H9 (cell line): ENCODE measurements around the gene GPC1. TPM values are rescaled to one million over a fixed set of nuclear protein-coding genes. Genes with fewer than 3 reads are reported as not detected.

Experiments
- DNase-seq: peaks from one replicate; pipeline ENCODE4 v3.0.0-alpha.2; 2017
- H2AFZ ChIP-seq: one replicate; pipeline ENCODE4 v1.6.1; 2013; ENCODE audit warnings: mild to moderate bottlenecking, low read length, control low read depth, moderate library complexity
- H2AK5ac ChIP-seq: 2 replicates; pipeline ENCODE4 v1.6.1; 2013; ENCODE audit warnings: low read length, control low read depth, mixed read lengths; ENCODE audit not compliant: insufficient read length
- H2BK120ac ChIP-seq: one replicate; pipeline ENCODE4 v1.6.1; 2013; ENCODE audit warnings: low read depth, mild to moderate bottlenecking, low read length, control low read depth, inconsistent platforms; ENCODE audit not compliant: poor library complexity, severe bottlenecking
- H2BK12ac ChIP-seq: 2 replicates; pipeline ENCODE4 v1.6.1; 2013; ENCODE audit warnings: low read length, control low read depth, mixed read lengths, low read depth; ENCODE audit not compliant: insufficient read length
- H2BK15ac ChIP-seq: 2 replicates; pipeline ENCODE4 v1.6.1; 2013; ENCODE audit warnings: low read depth, low read length, control low read depth
- H2BK20ac ChIP-seq: one replicate; pipeline ENCODE4 v1.6.1; 2013; ENCODE audit warnings: low read depth, mild to moderate bottlenecking, low read length, control low read depth, inconsistent platforms; ENCODE audit not compliant: poor library complexity, severe bottlenecking
- H2BK5ac ChIP-seq: 2 replicates; pipeline ENCODE4 v1.6.1; 2013; ENCODE audit warnings: low read length, control low read depth, mixed read lengths; ENCODE audit not compliant: insufficient read length
- H3K14ac ChIP-seq: 2 replicates; pipeline ENCODE4 v1.6.1; 2013; ENCODE audit warnings: low read length, control low read depth; ENCODE audit not compliant: insufficient read depth
- H3K18ac ChIP-seq: 2 replicates; pipeline ENCODE4 v1.6.1; 2013; ENCODE audit warnings: low read depth, mild to moderate bottlenecking, mixed read lengths, low read length, control low read depth; ENCODE audit not compliant: insufficient read length
- H3K23ac ChIP-seq: 2 replicates; pipeline ENCODE4 v1.6.1; 2013; ENCODE audit warnings: low read length, control low read depth, mixed read lengths, low read depth; ENCODE audit not compliant: insufficient read length
- H3K23me2 ChIP-seq: 2 replicates; pipeline ENCODE4 v1.6.1; 2013; ENCODE audit warnings: low read depth, mild to moderate bottlenecking, mixed read lengths, low read length, control low read depth; ENCODE audit not compliant: insufficient read length, poor library complexity, severe bottlenecking
- H3K27ac ChIP-seq: 2 replicates; pipeline ENCODE4 v1.5.1; 2013; ENCODE audit warnings: low read length, control low read depth, mixed read lengths, low read depth; ENCODE audit not compliant: insufficient read length
- H3K27me3 ChIP-seq: 2 replicates; pipeline ENCODE4 v1.6.1; 2013; ENCODE audit warnings: low read length, control low read depth, inconsistent platforms; ENCODE audit not compliant: insufficient read depth
- H3K4ac ChIP-seq: 2 replicates; pipeline ENCODE4 v1.6.1; 2013; ENCODE audit warnings: low read depth, mild to moderate bottlenecking, control low read depth, inconsistent platforms, low read length, moderate library complexity
- H3K4me1 ChIP-seq: 2 replicates; pipeline ENCODE4 v1.6.1; 2013; ENCODE audit warnings: low read length, control low read depth, inconsistent platforms; ENCODE audit not compliant: insufficient read depth
- H3K4me2 ChIP-seq: 2 replicates; pipeline ENCODE4 v1.6.1; 2013; ENCODE audit warnings: low read length, control low read depth, mixed read lengths; ENCODE audit not compliant: insufficient read length, insufficient read depth
- H3K56ac ChIP-seq: 2 replicates; pipeline ENCODE4 v1.6.1; 2013; ENCODE audit warnings: low read depth, mild to moderate bottlenecking, mixed read lengths, low read length, control low read depth; ENCODE audit not compliant: insufficient read length
- H3K79me1 ChIP-seq: 2 replicates; pipeline ENCODE4 v1.6.1; 2013; ENCODE audit warnings: low read depth, mild to moderate bottlenecking, moderate library complexity, low read length, control low read depth, inconsistent platforms; ENCODE audit not compliant: insufficient read depth, poor library complexity, severe bottlenecking
- H3K79me2 ChIP-seq: 2 replicates; pipeline ENCODE4 v1.6.1; 2013; ENCODE audit warnings: low read length, control low read depth, inconsistent platforms; ENCODE audit not compliant: insufficient read depth
- H3K9ac ChIP-seq: 2 replicates; pipeline ENCODE4 v1.6.1; 2013; ENCODE audit warnings: low read length, control low read depth, mixed read lengths; ENCODE audit not compliant: insufficient read length; ENCODE audit errors: extremely low read depth
- H3K9me3 ChIP-seq: one replicate; pipeline ENCODE4 v1.6.1; 2013; ENCODE audit warnings: low read depth, low read length, inconsistent platforms; ENCODE audit not compliant: control insufficient read depth
- H3T11ph ChIP-seq: one replicate; pipeline ENCODE4 v1.6.1; 2013; ENCODE audit warnings: mild to moderate bottlenecking, low read length, control low read depth, inconsistent platforms
- H4K20me1 ChIP-seq: one replicate; pipeline ENCODE4 v1.6.1; 2013; ENCODE audit not compliant: control insufficient read depth, insufficient read length, insufficient read depth
- H4K5ac ChIP-seq: 2 replicates; pipeline ENCODE4 v1.6.1; 2013; ENCODE audit warnings: low read depth, mild to moderate bottlenecking, mixed read lengths, low read length, control low read depth; ENCODE audit not compliant: insufficient read length
- H4K8ac ChIP-seq: replicated peaks from 2 replicates; pipeline ENCODE4 v1.6.1; 2013; ENCODE audit warnings: low read length, control low read depth, mixed read lengths, low read depth; ENCODE audit not compliant: insufficient read length
- H4K91ac ChIP-seq: 2 replicates; pipeline ENCODE4 v1.6.1; 2013; ENCODE audit warnings: low read depth, mild to moderate bottlenecking, moderate library complexity, mixed read lengths, low read length, control low read depth; ENCODE audit not compliant: insufficient read length
- H3K27ac Mint-ChIP-seq, 3 experiments: 2 replicates in 2 of 3; 3 replicates in 1 of 3; pipeline ENCODE4 v1.8.0; 2020 to 2021; ENCODE audit warnings: mixed read lengths in 3 of 3, mild to moderate bottlenecking in 1 of 3, moderate library complexity in 1 of 3
- H3K27me3 Mint-ChIP-seq: 2 replicates; pipeline ENCODE4 v1.8.0; 2021; ENCODE audit warnings: low read depth, mild to moderate bottlenecking, moderate library complexity, mixed read lengths
- H3K36me3 Mint-ChIP-seq, 3 experiments: 2 replicates in 2 of 3; 3 replicates in 1 of 3; pipeline ENCODE4 v1.8.0; 2020 to 2021; ENCODE audit warnings: low read depth in 3 of 3, mixed read lengths in 3 of 3; ENCODE audit not compliant: insufficient read depth in 1 of 3
- H3K4me1 Mint-ChIP-seq, 2 experiments: 2 replicates each; pipeline ENCODE4 v1.8.0; 2020; ENCODE audit warnings: mixed read lengths in 2 of 2
- H3K4me3 Mint-ChIP-seq, 2 experiments: 2 replicates in 1 of 2; 3 replicates in 1 of 2; pipeline ENCODE4 v1.8.0; 2020 to 2021; ENCODE audit warnings: mild to moderate bottlenecking in 2 of 2, mixed read lengths in 2 of 2, moderate library complexity in 1 of 2
- H3K9me3 Mint-ChIP-seq, 2 experiments: 2 replicates in 1 of 2; 3 replicates in 1 of 2; pipeline ENCODE4 v1.8.0; 2020; ENCODE audit warnings: mild to moderate bottlenecking in 2 of 2, mixed read lengths in 2 of 2, moderate library complexity in 1 of 2
- CTCF ChIP-seq: fragments of 200-600 bp; sonication (generic); conservative IDR thresholded peaks from 3 replicates; pipeline ENCODE4 v1.8.0; 2021; ENCODE audit warnings: antibody characterized with exemption, mild to moderate bottlenecking
- WGBS: extraction: QIAGEN DNeasy Blood & Tissue Kit; methylation state at CpG from one replicate; pipeline ENCODE4 v1.1.7; 2013; ENCODE audit warnings: missing lambda C conversion rate, low lambda C conversion rate, mixed read lengths; ENCODE audit not compliant: insufficient read length; ENCODE audit errors: extremely low coverage; 5-methylcytosine and 5-hydroxymethylcytosine counted together
- total RNA-seq: library from RNA; stranded (reverse); gene quantifications from 2 replicates; pipeline ENCODE4 v1.2.1, GENCODE V29; 2021

GPC1 gene
- total RNA-seq, 1 experiment from 2014 or later = 39.4 TPM

- Mint-ChIP-seq H3K9me3 (no peaks in the 10 kb centered on the region), H3K4me1 (peaks cover 32 to 46% of the 10 kb centered on the region in 2 experiments), H3K27me3 (peaks cover 38% of the 10 kb centered on the region), H3K4me3 (peak overlapping the region; percentile 56 to 77), H3K36me3 (no peaks in the 10 kb centered on the region), H3K27ac (no peak overlapping the region)
- H3K4me1 ChIP-seq = peaks cover 3% of the 10 kb centered on the region; the same call in 1 of the 2 replicates
- H4K5ac ChIP-seq = no peak overlapping the region
- no peak overlapping the region for H3K27ac ChIP-seq
- no peaks in the 10 kb centered on the region for H3K9me3 ChIP-seq
- no peak for DNase-seq
- no peak overlapping the region for H2AFZ ChIP-seq
- H2BK15ac ChIP-seq = no peak overlapping the region
- H2BK120ac ChIP-seq = no peak overlapping the region
- H3K79me1 ChIP-seq = no peaks in the 10 kb centered on the region
- H3K18ac ChIP-seq = no peak overlapping the region
- no peak overlapping the region for H2BK5ac ChIP-seq
- TF ChIP-seq CTCF = no peak
- H2AK5ac ChIP-seq = no peak overlapping the region
- no peaks in the 10 kb centered on the region for H4K20me1 ChIP-seq
- H2BK20ac ChIP-seq = no peak overlapping the region
- no peak overlapping the region for H3K4ac ChIP-seq
- H3K14ac ChIP-seq = peak overlapping the region; percentile 28; the same call in 1 of the 2 replicates
- no peak overlapping the region for H3T11ph ChIP-seq
- H4K91ac ChIP-seq = no peak overlapping the region
- no peak overlapping the region for H3K23ac ChIP-seq
- H4K8ac ChIP-seq = no peak overlapping the region
- no CpG with 5 or more reads among the region's 20 CpGs for WGBS
- no peaks in the 10 kb centered on the region for H3K79me2 ChIP-seq
- H3K23me2 ChIP-seq = peaks cover 8% of the 10 kb centered on the region
- no peak overlapping the region for H3K56ac ChIP-seq
- H3K9ac ChIP-seq = no peak overlapping the region
- H2BK12ac ChIP-seq = no peak overlapping the region
- H3K27me3 ChIP-seq = peaks cover 15% of the 10 kb centered on the region; the same call in 1 of the 2 replicates
- H3K4me2 ChIP-seq = peak overlapping the region; percentile 41
These were observed 16.5 kb downstream of the GPC1 start for GRCh38 chr2:240451791-240452461.
